COLO668 (cell line): ENCODE data around the gene THADA.

Source experiments
- DNase-seq: peaks from one replicate; lab custom pipeline; 2025; ENCODE audit not compliant: unreplicated experiment; lab: John Stamatoyannopoulos, UW

The THADA gene

DNA sequence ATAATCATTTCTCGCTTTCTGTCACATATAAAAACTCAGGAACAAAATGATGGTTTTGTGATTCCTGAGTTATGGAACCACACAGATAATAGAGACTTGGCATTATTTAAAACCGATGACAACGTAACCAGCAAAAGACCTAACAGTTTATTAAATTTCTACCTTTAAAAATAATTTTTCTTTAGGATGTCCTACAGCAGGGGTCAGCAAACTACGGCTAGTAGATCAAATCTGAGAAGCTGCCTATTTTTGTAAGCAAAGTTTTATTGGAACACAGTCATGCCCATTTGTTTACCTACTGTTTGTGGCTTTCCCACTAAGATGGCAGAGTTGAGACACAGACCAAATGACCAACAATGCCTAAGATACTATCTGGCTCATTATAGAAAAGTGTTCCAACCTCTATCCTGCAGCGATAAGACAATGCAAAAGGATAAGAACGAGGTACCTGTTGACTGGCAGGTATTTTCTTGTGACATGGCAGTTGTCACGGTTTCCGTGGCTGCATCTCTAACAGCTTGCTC is 316.5 kb downstream of the THADA start:
- no peak for DNase-seq

- no peak for DNase-seq
These were observed 317.1 kb downstream of the THADA start for GRCh38 chr2:43278564-43279220.

DNA sequence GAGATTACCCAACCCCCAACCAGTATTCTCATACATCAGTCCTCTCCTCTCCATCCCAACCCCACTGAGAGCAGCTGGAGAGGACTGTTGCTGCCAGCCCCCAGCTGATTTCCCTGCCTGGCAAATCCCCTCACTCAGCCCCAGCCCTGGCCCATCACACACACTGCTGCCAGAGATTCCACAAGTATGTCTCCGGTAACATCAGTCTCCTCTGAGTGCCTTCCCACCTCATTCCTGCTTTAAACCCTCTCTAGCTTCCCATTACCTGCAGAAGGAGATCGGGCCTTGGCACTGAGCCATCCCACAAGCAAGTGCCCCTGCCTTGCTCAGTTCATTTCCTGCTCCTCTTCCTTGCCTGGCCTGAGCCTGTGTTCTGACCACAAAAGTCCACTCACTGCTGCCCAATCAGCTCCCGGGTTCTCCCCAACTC is 318.9 kb downstream of the THADA start:
- peak; percentile 65 for DNase-seq

DNA sequence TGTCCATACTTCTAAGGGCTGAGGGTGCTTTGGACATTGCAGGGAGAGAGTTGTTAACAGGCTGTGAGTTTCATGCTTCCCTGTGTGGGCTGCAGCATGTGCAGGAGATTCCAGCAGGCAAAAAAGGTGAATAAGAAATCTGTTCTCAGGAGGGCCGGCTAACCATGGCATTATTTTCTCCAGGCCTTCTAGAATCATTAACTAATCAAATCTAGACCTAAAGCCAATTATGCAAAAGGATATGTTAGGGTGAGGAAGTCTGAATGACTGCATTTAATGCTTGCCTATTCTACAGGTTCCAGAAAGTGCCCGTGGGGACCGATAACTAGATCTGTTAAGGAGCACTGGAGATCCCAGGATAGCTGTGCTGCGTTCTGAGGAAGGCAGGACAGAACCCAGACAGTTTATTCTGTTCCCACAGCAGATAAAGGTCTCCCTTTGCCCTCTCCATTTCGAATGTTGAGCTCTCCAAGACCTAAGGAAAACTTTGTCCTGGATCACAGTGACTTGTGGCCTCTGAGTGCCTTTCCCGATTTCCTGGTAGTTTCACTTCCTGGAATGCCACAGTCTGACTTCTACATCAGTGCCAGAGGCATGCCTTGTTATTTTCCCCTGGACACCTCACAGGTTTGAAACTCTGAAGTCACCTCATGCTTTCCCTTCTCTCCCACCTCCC is 319.4 kb downstream of the THADA start:
- DNase-seq: no peak

- no peak for DNase-seq
These were observed 321.1 kb downstream of the THADA start for GRCh38 chr2:43274721-43275120.

DNA sequence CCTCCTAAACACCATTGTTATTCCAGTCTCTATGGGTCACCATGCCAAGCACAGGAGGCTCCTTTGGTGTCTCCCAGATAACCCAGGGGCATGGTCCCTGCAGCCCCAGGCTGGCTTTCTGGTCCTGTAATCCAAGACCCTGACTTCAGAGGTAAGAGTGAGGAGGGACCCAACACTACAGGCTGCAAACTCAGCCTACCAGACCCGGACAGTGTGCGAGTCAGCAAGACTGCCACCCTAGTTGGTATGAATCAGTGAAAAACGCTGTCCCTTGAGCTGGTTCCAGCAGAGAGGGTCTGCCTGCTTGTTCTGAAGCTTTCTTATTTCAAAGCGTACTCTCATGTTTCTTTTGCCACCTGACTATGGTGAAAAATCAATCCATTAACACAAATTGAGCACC is 321.8 kb downstream of the THADA start:
- no peak for DNase-seq

DNA sequence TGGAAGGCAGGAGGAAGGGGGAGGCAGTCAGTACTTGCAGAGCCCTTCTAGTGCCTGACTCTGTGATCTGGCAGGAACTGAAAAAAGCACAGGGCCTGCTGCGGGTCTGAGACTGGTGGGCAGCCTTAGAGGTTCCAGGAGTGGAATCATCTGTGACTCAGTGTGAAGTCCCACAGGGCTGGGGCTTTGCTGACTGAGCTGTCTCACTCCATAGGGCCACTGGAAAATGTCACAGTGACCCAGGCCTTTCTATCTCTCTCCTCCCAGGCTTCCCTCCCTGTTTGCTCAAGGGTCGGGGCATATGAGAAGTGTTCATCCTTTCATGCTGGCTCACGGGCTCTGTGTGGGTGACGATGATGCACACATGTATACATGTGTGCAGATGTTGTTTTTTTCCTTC is 322.3 kb downstream of the THADA start:
- DNase-seq: no peak

DNA sequence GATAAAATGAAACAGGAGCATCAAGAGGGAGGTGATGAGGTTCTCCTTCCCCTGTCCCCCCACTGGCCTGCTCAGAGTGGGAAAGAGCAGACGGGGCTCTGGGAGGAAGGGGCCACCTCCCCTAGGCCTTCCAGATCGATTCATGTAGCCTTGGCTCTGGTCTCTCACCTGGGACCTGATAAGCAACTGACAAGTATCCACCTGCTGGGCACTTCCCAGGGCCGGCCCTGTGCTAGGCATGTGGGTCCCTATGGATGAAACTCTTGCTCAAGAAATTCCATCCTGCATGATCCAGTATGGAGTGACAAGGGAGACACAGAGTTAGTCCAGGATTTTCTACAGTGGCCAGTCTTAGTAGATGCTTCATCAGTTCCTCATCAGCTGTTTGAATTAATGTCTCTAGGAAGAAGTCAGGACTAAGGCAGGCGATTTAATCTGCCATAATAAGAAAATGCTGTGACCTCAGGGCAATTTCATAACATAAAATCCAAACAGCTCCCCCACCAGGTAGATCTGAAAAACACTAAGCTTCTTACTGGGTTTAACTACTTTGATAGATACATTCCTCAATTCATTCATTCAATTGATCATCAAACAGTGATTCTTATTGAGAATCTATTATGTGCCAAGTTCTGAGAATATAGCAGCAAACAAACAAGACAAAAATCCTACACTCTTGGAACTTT is 324.8 kb downstream of the THADA start:
- DNase-seq: no peak

- no peak for DNase-seq
These were observed 325.4 kb downstream of the THADA start for GRCh38 chr2:43270461-43270860.

DNA sequence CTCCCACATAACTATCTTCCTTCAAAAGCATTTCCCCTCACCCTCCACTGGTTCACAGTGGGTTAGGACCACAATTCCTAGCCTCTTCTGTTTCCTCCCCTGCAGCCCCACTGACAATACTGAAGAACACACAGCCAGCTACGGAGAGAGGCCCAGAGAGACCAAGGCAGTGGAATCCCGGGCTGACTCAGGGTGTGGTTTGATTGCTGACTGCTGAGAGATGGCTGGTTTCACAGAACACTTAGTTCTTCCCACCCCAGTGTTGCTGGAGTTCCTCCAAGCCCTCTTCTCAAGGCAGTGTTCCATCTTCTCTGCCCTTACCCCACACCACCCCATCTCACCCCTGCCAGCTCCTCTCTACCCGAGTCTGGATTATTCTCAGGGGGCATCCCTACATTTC is 326.1 kb downstream of the THADA start:
- DNase-seq: peak; percentile 22

DNA sequence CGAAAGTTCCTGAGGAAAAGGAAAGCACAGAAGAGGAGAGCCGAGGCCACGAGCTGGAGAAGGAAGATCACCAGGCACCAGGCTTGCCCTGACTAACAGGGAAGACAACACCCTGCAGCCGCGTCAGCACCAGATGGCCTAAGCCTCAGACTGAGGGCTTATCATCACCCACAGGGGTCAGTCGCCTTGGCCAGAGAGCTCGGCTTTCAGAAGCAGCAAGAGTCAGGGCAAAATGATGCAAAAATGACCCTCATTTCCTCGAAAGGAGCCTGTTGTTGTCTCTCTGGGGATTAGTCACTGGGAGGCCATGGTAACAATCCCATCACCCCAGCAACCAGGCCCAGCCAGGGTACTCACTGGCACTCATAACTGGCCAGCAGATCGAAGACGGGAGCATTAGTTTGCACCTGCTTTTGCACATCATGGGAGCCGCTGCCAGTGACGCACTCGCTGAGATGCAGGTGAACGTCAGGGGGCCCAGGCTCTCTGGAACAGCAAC is 326.7 kb downstream of the THADA start:
- peak; percentile 88 for DNase-seq

GRCh38 chr2:43268066-43268953 is 327.5 kb downstream of the THADA start:
- DNase-seq: no peak

DNA sequence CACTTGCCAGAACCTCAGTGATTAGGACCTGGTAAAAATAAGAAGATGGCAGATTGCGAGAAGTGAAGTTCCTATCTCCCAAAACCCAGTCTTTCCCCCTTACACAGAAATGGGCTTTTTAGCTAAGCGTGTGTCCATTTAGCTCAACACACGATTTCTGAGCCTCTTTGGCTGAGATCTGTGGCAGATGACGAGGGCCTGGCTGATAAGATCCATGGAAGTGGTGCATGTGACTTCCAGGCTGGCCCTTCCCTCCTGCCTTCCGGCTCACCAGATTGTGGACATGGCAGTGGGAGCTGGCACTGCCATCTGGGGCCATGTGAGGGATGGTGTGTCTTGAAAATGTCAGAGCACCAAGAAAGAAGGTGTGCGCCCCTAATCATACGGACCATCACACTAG is 328.5 kb downstream of the THADA start:
- DNase-seq: no peak

- no peak for DNase-seq
These were observed 329.1 kb downstream of the THADA start for GRCh38 chr2:43266711-43267111.

GRCh38 chr2:43265421-43265820 is 330.4 kb downstream of the THADA start:
- DNase-seq: no peak

GRCh38 chr2:43265001-43265400 is 330.8 kb downstream of the THADA start:
- DNase-seq: no peak

GRCh38 chr2:43262951-43263350 is 332.9 kb downstream of the THADA start:
- DNase-seq: no peak

GRCh38 chr2:43262239-43262638 is 333.6 kb downstream of the THADA start:
- DNase-seq: no peak

- DNase-seq: no peak
These were observed 336.3 kb downstream of the THADA start for GRCh38 chr2:43259512-43259911.

GRCh38 chr2:43258547-43259156 is 337.2 kb downstream of the THADA start:
- no peak for DNase-seq
